Measurements from ENCODE around the gene UBE2L3. TPM values are rescaled to one million over a fixed set of nuclear protein-coding genes. Genes with fewer than 3 reads are reported as not detected.

The UBE2L3 gene
- total RNA-seq, 1 experiment from 2014 or later: 66.6 TPM

DNA sequence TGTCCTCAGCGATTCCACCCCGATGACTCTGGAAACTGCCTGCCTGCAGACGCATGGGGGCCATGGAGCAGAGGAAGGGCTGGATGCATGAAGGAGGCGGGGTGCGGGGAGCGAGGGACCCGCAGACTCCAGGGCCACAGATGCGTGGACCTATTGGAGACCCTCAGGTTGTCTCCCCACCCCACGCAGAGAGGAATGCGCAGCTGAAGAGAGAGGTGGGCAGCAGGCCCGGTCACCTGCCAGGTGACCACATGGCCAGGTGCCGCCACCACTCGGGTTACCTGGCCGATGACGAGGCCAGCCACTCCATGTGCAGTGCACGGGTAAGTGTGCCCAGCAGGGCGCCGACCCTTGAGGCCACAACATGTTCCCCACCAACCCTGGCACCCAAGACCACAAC is 65.4 kb downstream of the UBE2L3 start:
- intact Hi-C loops (cut with micrococcal nuclease; ENCODE audit: unreplicated experiment): no loop called here
- no peak for DNase-seq
- Mint-ChIP-seq H3K4me3 (ENCODE audit: low read depth, unreplicated experiment) (no peak overlapping the region), H3K36me3 (ENCODE audit: insufficient read depth, unreplicated experiment) (peaks cover 28% of the 10 kb centered on the region), H3K9me3 (ENCODE audit: low read depth, unreplicated experiment) (no peaks in the 10 kb centered on the region), H3K27ac (ENCODE audit: unreplicated experiment) (no peak overlapping the region), H3K27me3 (ENCODE audit: unreplicated experiment) (no peaks in the 10 kb centered on the region), H3K4me1 (ENCODE audit: low read depth, unreplicated experiment) (peaks cover 8% of the 10 kb centered on the region)
- BruUV-seq (replicated peaks): no TSS peak
- no peak for TF ChIP-seq CTCF (IDR thresholded peaks at IDR 0.05; ENCODE audit: unreplicated experiment)
- CTCF ChIA-PET: no interaction called here

- peaks cover 2% of the 10 kb centered on the region for H3K4me1 Mint-ChIP-seq (ENCODE audit: low read depth, unreplicated experiment)
- no peak overlapping the region for H3K27ac Mint-ChIP-seq (ENCODE audit: unreplicated experiment)
- DNase-seq: no peak
- intact Hi-C loops (cut with micrococcal nuclease; ENCODE audit: unreplicated experiment): no loop called here
- TF ChIP-seq CTCF (IDR thresholded peaks at IDR 0.05; ENCODE audit: unreplicated experiment): no peak
- H3K27me3 Mint-ChIP-seq (ENCODE audit: unreplicated experiment): no peaks in the 10 kb centered on the region
- peaks cover 23% of the 10 kb centered on the region for H3K36me3 Mint-ChIP-seq (ENCODE audit: insufficient read depth, unreplicated experiment)
- H3K9me3 Mint-ChIP-seq (ENCODE audit: low read depth, unreplicated experiment): no peaks in the 10 kb centered on the region
- BruUV-seq (replicated peaks): no TSS peak
- CTCF ChIA-PET: interaction anchor here (1.0 kb wide), 1 partner anchor 10 kb away, joined by 3 read pairs; no protein-coding TSS in a partner anchor
- H3K4me3 Mint-ChIP-seq (ENCODE audit: low read depth, unreplicated experiment): no peak overlapping the region
Measured at GRCh38 chr22:21633481-21633880, 66.0 kb downstream of the UBE2L3 start.

DNA sequence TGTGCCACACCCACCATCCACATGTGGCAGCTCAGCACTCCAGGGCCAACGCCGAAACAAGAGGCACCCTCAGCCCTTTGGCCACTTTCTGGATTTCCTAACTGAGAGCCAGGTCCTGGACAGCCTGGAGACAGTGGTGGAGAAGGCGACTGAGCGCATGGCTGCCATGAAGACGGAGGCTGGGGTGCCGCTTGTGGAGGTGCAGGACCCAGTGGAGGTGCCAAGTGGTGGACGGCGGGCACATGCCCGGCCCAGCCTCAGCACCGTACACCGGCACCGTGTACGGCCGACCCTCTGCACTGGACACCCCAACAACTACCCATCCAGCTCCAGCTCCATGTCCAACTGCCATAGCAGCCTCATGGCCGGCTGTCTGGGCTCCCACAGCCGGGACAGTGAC is 66.6 kb downstream of the UBE2L3 start:
- Mint-ChIP-seq H3K9me3 (ENCODE audit: low read depth, unreplicated experiment) (no peaks in the 10 kb centered on the region), H3K27ac (ENCODE audit: unreplicated experiment) (no peak overlapping the region), H3K4me1 (ENCODE audit: low read depth, unreplicated experiment) (no peaks in the 10 kb centered on the region), H3K36me3 (ENCODE audit: insufficient read depth, unreplicated experiment) (peaks cover 17% of the 10 kb centered on the region), H3K27me3 (ENCODE audit: unreplicated experiment) (no peaks in the 10 kb centered on the region), H3K4me3 (ENCODE audit: low read depth, unreplicated experiment) (no peak overlapping the region)
- no peak for TF ChIP-seq CTCF (IDR thresholded peaks at IDR 0.05; ENCODE audit: unreplicated experiment)
- CTCF ChIA-PET: interaction anchor here (1.0 kb wide), 1 partner anchor 9 kb away, joined by 3 read pairs; no protein-coding TSS in a partner anchor
- no TSS peak for BruUV-seq (replicated peaks)
- intact Hi-C loops (cut with micrococcal nuclease; ENCODE audit: unreplicated experiment): no loop called here
- no peak for DNase-seq

DNA sequence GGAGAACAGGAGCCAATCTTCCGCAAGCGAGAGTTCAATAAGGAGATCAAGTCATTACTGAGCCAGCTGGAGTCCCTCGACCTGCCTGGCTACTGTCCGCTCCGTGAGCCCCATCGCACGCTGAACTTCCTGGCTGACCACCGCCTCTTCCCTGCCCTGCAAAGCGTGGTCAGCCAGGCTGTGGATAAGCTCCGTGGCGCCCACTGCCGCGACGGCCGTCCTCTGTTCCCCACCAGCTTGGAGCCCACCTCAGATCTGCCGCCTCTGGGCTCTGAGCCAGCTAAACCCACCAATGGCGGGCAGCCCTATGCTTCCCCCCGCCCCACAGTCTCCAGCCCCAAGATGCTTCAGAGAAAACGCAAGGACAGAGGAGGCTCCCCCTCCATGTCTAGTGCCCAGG is 67.3 kb downstream of the UBE2L3 start:
- CTCF ChIA-PET: no interaction called here
- TF ChIP-seq CTCF (IDR thresholded peaks at IDR 0.05; ENCODE audit: unreplicated experiment): no peak
- Mint-ChIP-seq H3K4me3 (ENCODE audit: low read depth, unreplicated experiment) (no peak overlapping the region), H3K27ac (ENCODE audit: unreplicated experiment) (no peak overlapping the region), H3K4me1 (ENCODE audit: low read depth, unreplicated experiment) (no peaks in the 10 kb centered on the region), H3K36me3 (ENCODE audit: insufficient read depth, unreplicated experiment) (peaks cover 9% of the 10 kb centered on the region), H3K27me3 (ENCODE audit: unreplicated experiment) (no peaks in the 10 kb centered on the region), H3K9me3 (ENCODE audit: low read depth, unreplicated experiment) (no peaks in the 10 kb centered on the region)
- BruUV-seq (replicated peaks): no TSS peak
- no peak for DNase-seq
- intact Hi-C loops (cut with micrococcal nuclease; ENCODE audit: unreplicated experiment): no loop called here
